HEK293 (cell line): Measurements from ENCODE around the gene PITHD1.

Source experiments
- CTCF ChIA-PET: fragments of 350-600 bp; formaldehyde crosslinking; extraction: SDS; loops from one replicate; lab custom pipeline; 2021; ENCODE audit warnings: antibody characterized with exemption; lab: Yijun Ruan, JAX
- POLR2A ChIA-PET: fragments of 300-600 bp; formaldehyde crosslinking; extraction: SDS; loops from one replicate; lab custom pipeline; 2020; ENCODE audit warnings: antibody characterized with exemption, inconsistent platforms; lab: Yijun Ruan, JAX
- H3K27ac ChIP-seq: fragments of 200-500 bp; sonication (Bioruptor generic); 2 replicates; pipeline ENCODE4 v1.5.1; 2014; ENCODE audit warnings: low read depth, low read length, control low read depth, inconsistent platforms; ENCODE audit errors: extremely low read depth
- H3K36me3 ChIP-seq, 2 experiments: fragments of 200-500 bp in 1 of 2; sonication (Bioruptor generic) in 1 of 2; 1 replicate in 1 of 2; 2 replicates in 1 of 2; pipeline ENCODE4 v1.5.1; 2014 to 2017; ENCODE audit warnings: inconsistent platforms in 2 of 2, low read length in 2 of 2; ENCODE audit not compliant: control insufficient read depth in 2 of 2, insufficient read depth in 1 of 2
- H3K4me1 ChIP-seq: fragments of 200-500 bp; sonication (Bioruptor generic); 2 replicates; pipeline ENCODE4 v1.5.1; 2014; ENCODE audit warnings: mild to moderate bottlenecking, low read length, inconsistent platforms; ENCODE audit not compliant: control insufficient read depth, insufficient read depth
- H3K4me3 ChIP-seq: 2 replicates; pipeline ENCODE4 v1.5.1; 2011; ENCODE audit warnings: low read depth, mild to moderate bottlenecking, control low read depth, low read length, moderate library complexity
- H3K9me3 ChIP-seq: fragments of 200-500 bp; sonication (Bioruptor generic); 2 replicates; pipeline ENCODE4 v1.5.1; 2014; ENCODE audit warnings: low read depth, low read length, inconsistent platforms; ENCODE audit not compliant: control insufficient read depth, insufficient read depth
- BCL6B ChIP-seq: fragments of 450-650 bp; formaldehyde crosslinking; IDR thresholded peaks from 2 replicates; pipeline ENCODE4 v1.5.1; 2017; ENCODE audit warnings: missing biosample characterization, missing genetic modification characterization
- GLI4 ChIP-seq: fragments of 450-650 bp; formaldehyde crosslinking; IDR thresholded peaks from 2 replicates; pipeline ENCODE4 v1.5.1; 2016; ENCODE audit warnings: missing biosample characterization, missing genetic modification characterization
- HOXA7 ChIP-seq: sonication (generic); formaldehyde crosslinking; IDR thresholded peaks from 2 replicates; pipeline ENCODE4 v1.8.1; 2022; ENCODE audit warnings: missing genetic modification reagents, borderline replicate concordance
- KLF10 ChIP-seq: fragments of 450-650 bp; IDR thresholded peaks from 2 replicates; pipeline ENCODE4 v1.5.1; 2018; ENCODE audit warnings: missing biosample characterization, mild to moderate bottlenecking, missing genetic modification characterization
- KLF16 ChIP-seq: fragments of 450-650 bp; formaldehyde crosslinking; IDR thresholded peaks from 2 replicates; pipeline ENCODE4 v1.5.1; 2017; ENCODE audit warnings: missing biosample characterization, missing genetic modification characterization
- KLF17 ChIP-seq: fragments of 450-650 bp; formaldehyde crosslinking; IDR thresholded peaks from 2 replicates; pipeline ENCODE4 v1.5.1; 2016; ENCODE audit warnings: missing biosample characterization, missing genetic modification characterization
- PRDM1 ChIP-seq: fragments of 450-650 bp; formaldehyde crosslinking; IDR thresholded peaks from 2 replicates; pipeline ENCODE4; 2016; ENCODE audit warnings: missing biosample characterization, missing genetic modification characterization
- SP7 ChIP-seq: fragments of 450-650 bp; formaldehyde crosslinking; IDR thresholded peaks from 2 replicates; pipeline ENCODE4 v1.5.1; 2016; ENCODE audit warnings: missing biosample characterization, missing genetic modification characterization
- ZBTB1 ChIP-seq: fragments of 450-650 bp; formaldehyde crosslinking; IDR thresholded peaks from 2 replicates; pipeline ENCODE4 v1.5.1; 2016; ENCODE audit warnings: missing biosample characterization, missing genetic modification characterization
- ZBTB48 ChIP-seq: fragments of 450-650 bp; formaldehyde crosslinking; IDR thresholded peaks from 2 replicates; pipeline ENCODE4 v1.5.1; 2016; ENCODE audit warnings: missing biosample characterization, missing genetic modification characterization
- ZFP3 ChIP-seq: fragments of 450-650 bp; formaldehyde crosslinking; IDR thresholded peaks from 2 replicates; pipeline ENCODE4 v1.5.1; 2016; ENCODE audit warnings: low read depth, missing biosample characterization, missing genetic modification characterization
- ZFP41 ChIP-seq: fragments of 450-650 bp; formaldehyde crosslinking; IDR thresholded peaks from 2 replicates; pipeline ENCODE4 v1.5.1; 2016; ENCODE audit warnings: missing biosample characterization, missing genetic modification characterization, borderline replicate concordance
- ZNF133 ChIP-seq: fragments of 450-650 bp; formaldehyde crosslinking; IDR thresholded peaks from 2 replicates; pipeline ENCODE4 v1.5.1; 2016; ENCODE audit warnings: missing biosample characterization, missing genetic modification characterization
- ZNF157 ChIP-seq: fragments of 450-650 bp; formaldehyde crosslinking; IDR thresholded peaks from 2 replicates; pipeline ENCODE4 v1.5.1; 2016; ENCODE audit warnings: missing biosample characterization, missing genetic modification characterization
- ZNF174 ChIP-seq: fragments of 450-650 bp; formaldehyde crosslinking; IDR thresholded peaks from 2 replicates; pipeline ENCODE4 v1.5.0; 2017; ENCODE audit warnings: missing biosample characterization, mild to moderate bottlenecking, missing genetic modification characterization
- ZNF214 ChIP-seq: fragments of 450-650 bp; formaldehyde crosslinking; IDR thresholded peaks from 2 replicates; pipeline ENCODE4 v1.5.1; 2017; ENCODE audit warnings: missing biosample characterization, mild to moderate bottlenecking, missing genetic modification characterization, borderline replicate concordance
- ZNF274 ChIP-seq, 2 experiments: fragments of 200-500 bp in 1 of 2; fragments of 450-650 bp in 1 of 2; sonication (Bioruptor generic) in 1 of 2; formaldehyde crosslinking in 1 of 2; IDR thresholded peaks; 2 replicates each; pipeline versions ENCODE4 v1.5.1 to v1.6.1; 2014 to 2016; ENCODE audit warnings: borderline replicate concordance in 1 of 2, inconsistent platforms in 1 of 2, low read length in 1 of 2, missing biosample characterization in 1 of 2, missing genetic modification characterization in 1 of 2
- ZNF311 ChIP-seq: fragments of 450-650 bp; formaldehyde crosslinking; IDR thresholded peaks from 2 replicates; pipeline ENCODE4 v1.5.1; 2017; ENCODE audit warnings: missing biosample characterization, missing genetic modification characterization, borderline replicate concordance
- ZNF335 ChIP-seq: fragments of 450-650 bp; formaldehyde crosslinking; conservative IDR thresholded peaks from 2 replicates; pipeline ENCODE4 v1.5.1; 2016; ENCODE audit warnings: missing biosample characterization, missing genetic modification characterization
- ZNF514 ChIP-seq: fragments of 450-650 bp; formaldehyde crosslinking; IDR thresholded peaks from 2 replicates; pipeline ENCODE4 v1.5.1; 2016; ENCODE audit warnings: missing biosample characterization, missing genetic modification characterization
- ZNF645 ChIP-seq: fragments of 450-650 bp; formaldehyde crosslinking; IDR thresholded peaks from 2 replicates; pipeline ENCODE4; 2016; ENCODE audit warnings: missing biosample characterization, missing genetic modification characterization
- ZNF677 ChIP-seq: fragments of 450-650 bp; IDR thresholded peaks from 2 replicates; pipeline ENCODE4 v1.5.0; 2018; ENCODE audit warnings: missing biosample characterization, mild to moderate bottlenecking, missing genetic modification characterization, moderate library complexity
- ZNF76 ChIP-seq: fragments of 450-650 bp; formaldehyde crosslinking; IDR thresholded peaks from 2 replicates; pipeline ENCODE4; 2016; ENCODE audit warnings: low read depth, missing biosample characterization, missing genetic modification characterization, borderline replicate concordance
- ZNF785 ChIP-seq: fragments of 450-650 bp; formaldehyde crosslinking; IDR thresholded peaks from 2 replicates; pipeline ENCODE4 v1.5.1; 2016; ENCODE audit warnings: missing biosample characterization, missing genetic modification characterization
- ZNF837 ChIP-seq: fragments of 450-650 bp; formaldehyde crosslinking; IDR thresholded peaks from 2 replicates; pipeline ENCODE4 v1.5.1; 2016; ENCODE audit warnings: missing biosample characterization, missing genetic modification characterization
- ZSCAN30 ChIP-seq: fragments of 450-650 bp; IDR thresholded peaks from 2 replicates; pipeline ENCODE4 v1.5.1; 2018; ENCODE audit warnings: missing biosample characterization, mild to moderate bottlenecking, missing genetic modification characterization, moderate library complexity

Gene PITHD1

DNA sequence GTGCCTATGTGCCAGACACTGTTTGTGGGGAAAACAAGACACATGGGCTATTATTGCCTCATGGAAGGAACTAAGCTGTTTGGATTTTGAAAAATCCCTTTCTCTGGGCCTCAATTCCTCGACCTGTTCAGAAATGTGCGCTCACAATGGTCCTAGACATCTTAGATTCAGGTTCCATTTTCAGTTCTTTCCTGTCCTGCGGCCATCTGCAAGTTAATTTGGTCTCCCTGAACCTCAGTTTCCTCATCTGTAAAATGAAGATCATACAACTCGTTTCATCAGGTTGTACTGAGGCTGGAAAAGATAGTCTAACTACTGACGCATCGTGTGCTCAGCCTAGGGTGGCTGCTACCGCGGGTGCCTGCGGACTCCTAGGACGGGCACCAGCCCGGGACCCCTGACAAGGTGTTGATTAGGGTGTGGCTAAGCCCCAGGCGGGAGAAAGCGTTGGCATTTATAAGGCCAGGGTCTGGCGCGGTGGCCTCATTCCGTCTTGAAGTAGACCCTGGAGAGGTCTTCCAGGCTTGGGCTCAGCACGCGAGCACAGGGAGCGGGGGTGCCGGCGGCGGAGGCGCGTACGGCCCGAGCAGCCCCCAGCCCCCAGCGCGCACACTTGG is 35.4 kb upstream of the PITHD1 start:
- Histone ChIP-seq H3K36me3 (peaks cover 0 to 22% of the 10 kb centered on the region in 2 experiments; a peak in 2 of 3 replicates), H3K9me3 (no peaks in the 10 kb centered on the region), H3K4me1 (peaks cover 5% of the 10 kb centered on the region), H3K27ac (peak overlapping the region; percentile 84), H3K4me3 (peak overlapping the region; percentile 99)
- ChIA-PET POLR2A (interaction anchor here (2.1 to 3.5 kb wide), 2 partner anchors 35 to 51 kb away, joined by 9 to 17 read pairs; partner anchors contain the start of genes PITHD1 and RPL11), CTCF (no interaction called here)
- TF ChIP-seq ZSCAN30 (tag by site-specific recombination) (peak; percentile 16; the same call in 1 of the 2 replicates), ZNF311 (no peak), ZNF335 (tag by site-specific recombination) (peak; percentile 92), ZNF76 (tag by site-specific recombination) (no peak), BCL6B (tag by site-specific recombination) (no peak)

DNA sequence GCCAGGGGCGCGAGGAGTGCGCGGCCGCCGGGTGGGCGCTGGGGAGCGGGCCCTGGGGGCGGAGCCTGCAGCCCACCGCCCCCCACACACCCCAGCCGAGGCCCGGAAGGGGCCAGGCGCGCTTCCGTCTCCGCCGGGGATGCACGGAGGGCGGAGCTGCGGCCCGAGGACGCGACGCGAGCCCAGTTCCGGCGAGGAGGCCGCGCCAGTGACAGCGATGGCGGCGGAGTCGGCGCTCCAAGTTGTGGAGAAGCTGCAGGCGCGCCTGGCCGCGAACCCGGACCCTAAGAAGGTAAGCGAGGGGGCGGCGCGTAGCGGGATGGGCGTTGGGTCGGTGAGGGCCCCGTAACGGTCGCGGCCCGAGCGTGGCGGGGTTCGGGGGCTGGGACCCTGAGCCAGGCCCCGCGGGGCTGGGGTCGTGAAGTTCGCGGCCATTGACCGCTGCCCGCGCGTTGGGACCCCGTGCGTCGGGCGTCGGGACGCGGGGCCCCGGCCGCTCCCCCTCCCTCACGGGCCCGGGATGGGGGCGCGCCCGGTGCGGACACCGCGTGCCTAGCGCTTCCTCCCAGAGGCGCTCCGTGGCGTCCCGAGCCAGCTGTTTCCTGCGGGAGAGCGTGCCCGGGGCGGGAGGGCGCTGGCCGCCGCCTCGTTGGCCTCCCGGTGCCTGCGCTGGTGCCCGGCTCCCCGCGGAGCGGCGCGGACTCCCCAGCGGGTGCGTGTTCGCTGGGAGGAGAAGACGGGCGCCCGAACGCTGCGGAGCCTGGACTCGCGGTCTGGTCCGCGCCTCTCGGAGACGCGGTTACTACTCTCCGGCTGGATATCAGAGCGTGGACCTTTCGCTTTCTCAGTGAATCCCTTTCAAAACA is 34.7 kb upstream of the PITHD1 start, which contains the start of gene ELOA:
ELOA (plus strand) TSS at position 185 of the 866 bp plus-strand sequence; CDS start at position 218, 33 bp downstream.
- no peaks in the 10 kb centered on the region for H3K9me3 ChIP-seq
- peak within 1 kb of the TSS; percentile 99 for H3K4me3 ChIP-seq
- peaks cover 0 to 29% of the 10 kb centered on the region in 2 experiments; a peak in 2 of 3 replicates for H3K36me3 ChIP-seq
- H3K4me1 ChIP-seq = peaks cover 5% of the 10 kb centered on the region
- POLR2A ChIA-PET = interaction anchor here (0.6 to 3.5 kb wide), 5 partner anchors 10 to 55 kb away, joined by 3 to 17 read pairs (median 3); partner anchors contain the start of genes PITHD1 and RPL11
- CTCF ChIA-PET = interaction anchor here (0.6 to 1.5 kb wide), 5 partner anchors 51 to 372 kb away, joined by 3 to 8 read pairs (median 4); no protein-coding TSS in a partner anchor
- peak within 1 kb of the TSS; percentile 84 for H3K27ac ChIP-seq
- TF ChIP-seq ZNF157 (tag by site-specific recombination) (no peak), KLF17 (peak; percentile 37), ZNF837 (tag by site-specific recombination) (no peak), KLF10 (tag by site-specific recombination) (peak; percentile 90), ZNF677 (tag by site-specific recombination) (peak; percentile 12; the same call in 1 of the 2 replicates), ZNF514 (tag by site-specific recombination) (no peak), KLF16 (tag by site-specific recombination) (peak; percentile 67), PRDM1 (tag by site-specific recombination) (peak; percentile 51; the same call in 1 of the 2 replicates), ZNF214 (tag by site-specific recombination) (no peak), GLI4 (tag by site-specific recombination) (no peak), ZNF645 (tag by site-specific recombination) (no peak), ZBTB48 (tag by site-specific recombination) (peak; percentile 21; the same call in 1 of the 2 replicates), ZBTB1 (tag by site-specific recombination) (no peak), ZNF274 (IDR thresholded peaks at IDR 0.05; ENCODE audit: low read length) (no peak), ZNF274 (tag by site-specific recombination; IDR thresholded peaks at IDR 0.05; ENCODE audit: borderline replicate concordance) (no peak), ZFP3 (no peak), ZNF174 (tag by site-specific recombination) (no peak), ZFP41 (no peak), HOXA7 (CRISPR knock-in tag) (no peak), SP7 (tag by site-specific recombination) (0 out of 2 replicates have a peak, but pooled peaks have one; percentile 50), ZNF785 (tag by site-specific recombination) (no peak), ZNF133 (tag by site-specific recombination) (no peak)
